HG02884 (cell line): ENCODE measurements around the gene NHSL2.
"Not testable (repeated sequence)": the region's sequence is repeated elsewhere in the genome, so short reads cannot be mapped to it uniquely, and the experiment has no call there.

Experiments used
- ATAC-seq: cut with Tn5 transposase; IDR thresholded peaks from one replicate; pipeline ENCODE4 v1.9.1; 2021; ENCODE audit warnings: mild to moderate bottlenecking, moderate library complexity; ENCODE audit not compliant: unreplicated experiment

Gene NHSL2

GRCh38 chrX:71910643-71910985, at the start of gene NHSL2:
NHSL2 (plus strand) TSS chrX:71910845.
- no peak for ATAC-seq

- ATAC-seq: no peak
Observed at GRCh38 chrX:71867680-71868079, 43.0 kb upstream of the NHSL2 start.

- ATAC-seq: not testable (repeated sequence)
Observed at GRCh38 chrX:71869566-71869965, 41.1 kb upstream of the NHSL2 start.

DNA sequence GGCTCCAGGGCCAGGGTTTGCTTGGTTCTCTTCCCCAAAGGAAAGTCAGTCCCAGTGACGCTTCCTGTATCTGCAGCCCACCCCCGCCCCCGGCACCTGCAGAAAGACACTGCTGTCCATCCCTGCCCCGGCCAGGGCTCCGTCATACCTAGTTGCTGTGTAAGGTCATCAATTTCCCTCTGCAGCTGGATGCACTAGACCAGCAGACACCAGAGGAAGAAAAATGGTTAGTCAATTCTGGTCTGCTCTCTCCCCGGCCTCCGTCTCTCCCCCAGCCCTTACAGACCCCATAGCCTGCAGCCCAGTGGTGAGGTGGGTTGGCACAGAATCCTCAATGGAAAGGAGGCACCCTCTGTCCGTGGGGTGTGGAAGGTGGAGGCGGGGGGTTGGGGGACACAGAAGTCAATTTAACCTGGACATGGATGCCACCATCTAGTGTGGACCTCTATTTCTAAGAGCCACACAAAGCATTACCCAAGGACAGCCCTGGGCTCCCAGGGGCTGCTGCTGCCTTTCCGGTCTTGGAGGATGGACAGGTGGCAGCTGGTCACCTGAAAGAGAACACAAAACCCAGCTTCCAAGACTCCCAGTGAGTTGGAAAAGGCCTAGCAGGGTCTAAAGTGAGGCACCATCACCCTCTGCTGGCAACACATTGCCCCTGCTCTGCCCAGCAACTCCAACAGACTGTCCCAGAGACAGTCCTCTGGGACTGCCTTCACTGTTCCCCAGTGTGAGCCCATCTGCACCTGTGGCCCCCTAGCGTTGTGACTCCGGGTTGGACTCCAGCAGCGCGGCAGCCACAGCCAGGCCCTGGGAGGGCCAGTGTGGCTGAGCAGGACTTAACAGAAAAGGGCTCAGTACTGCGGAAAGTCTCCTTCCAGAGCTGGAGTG, 40.2 kb upstream of the NHSL2 start:
- no peak for ATAC-seq

- no peak for ATAC-seq
Observed at GRCh38 chrX:71871367-71871766, 39.3 kb upstream of the NHSL2 start.

DNA sequence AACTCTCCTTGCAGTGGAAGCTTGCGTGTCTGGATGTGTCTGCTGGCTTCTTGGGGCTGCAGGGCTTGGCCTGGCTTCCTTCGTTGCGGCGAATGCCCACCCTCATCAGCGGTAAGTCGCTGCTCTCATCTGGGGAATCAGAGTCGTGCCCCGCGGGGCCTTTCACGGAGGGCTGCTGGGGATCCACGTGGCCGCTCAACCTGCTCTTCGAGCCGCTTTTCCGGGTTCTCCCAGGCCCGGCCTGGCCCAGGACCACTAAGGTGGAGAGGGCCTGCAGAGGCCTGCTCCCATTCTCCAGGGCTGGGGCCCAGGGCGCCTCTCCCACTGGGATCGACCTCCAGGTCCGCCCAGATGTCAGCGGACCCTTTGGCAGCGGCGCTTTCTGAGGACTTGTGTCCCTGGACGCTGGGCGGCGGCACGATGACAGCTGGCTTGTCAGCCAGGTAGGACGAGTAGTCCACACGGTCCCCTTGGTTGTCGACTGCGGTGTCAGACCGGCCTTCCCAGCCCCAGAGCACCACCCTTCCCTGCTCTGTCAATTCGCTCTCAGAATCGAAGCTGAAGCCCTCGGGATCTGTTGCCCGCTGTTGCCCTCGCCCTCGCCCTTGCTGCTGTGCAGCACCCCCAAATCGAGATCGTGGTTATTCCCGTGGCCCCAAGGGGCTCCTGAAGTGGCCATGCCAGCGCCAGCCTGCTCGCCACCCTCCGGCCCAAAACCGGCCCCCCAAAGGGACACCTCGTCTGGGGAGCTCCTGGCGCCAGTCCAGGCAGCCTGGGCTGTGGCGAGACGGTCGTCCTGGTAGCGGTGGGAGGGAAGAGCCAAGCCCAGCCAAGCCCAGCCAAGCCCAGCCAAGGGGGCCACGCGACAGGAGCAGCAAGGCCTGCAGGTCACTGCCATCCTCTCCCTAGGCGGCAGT, 37.8 kb upstream of the NHSL2 start:
- ATAC-seq: no peak

DNA sequence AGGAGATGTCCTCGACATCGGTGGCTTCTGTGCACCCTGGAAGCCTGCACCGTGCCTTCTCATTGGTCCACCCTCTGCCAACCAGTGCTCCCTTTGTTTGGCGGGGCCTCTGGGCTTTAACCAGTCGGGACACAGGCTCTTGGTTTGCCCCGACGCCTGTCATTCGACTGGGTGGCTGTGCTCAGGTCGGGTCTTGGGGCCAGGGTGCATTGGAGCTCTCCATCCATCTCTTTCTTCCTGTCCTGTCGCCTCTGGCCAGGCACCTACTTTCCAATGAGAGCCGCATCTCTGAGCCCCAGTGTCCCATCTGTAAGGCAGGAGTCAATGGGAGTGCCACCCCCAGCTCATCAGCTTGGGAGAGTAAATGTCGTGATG, 37.2 kb upstream of the NHSL2 start:
- no peak for ATAC-seq

GRCh38 chrX:71876841-71877240, 33.8 kb upstream of the NHSL2 start:
- ATAC-seq: not testable (repeated sequence)

- ATAC-seq: no peak
Observed at GRCh38 chrX:71885099-71885498, 25.5 kb upstream of the NHSL2 start.

- ATAC-seq: no peak
Observed at GRCh38 chrX:71895607-71896006, 15.0 kb upstream of the NHSL2 start.

GRCh38 chrX:71906144-71906543, 4.5 kb upstream of the NHSL2 start:
- ATAC-seq: no peak

- ATAC-seq: no peak
Observed at GRCh38 chrX:71908387-71908786, 2.3 kb upstream of the NHSL2 start.

DNA sequence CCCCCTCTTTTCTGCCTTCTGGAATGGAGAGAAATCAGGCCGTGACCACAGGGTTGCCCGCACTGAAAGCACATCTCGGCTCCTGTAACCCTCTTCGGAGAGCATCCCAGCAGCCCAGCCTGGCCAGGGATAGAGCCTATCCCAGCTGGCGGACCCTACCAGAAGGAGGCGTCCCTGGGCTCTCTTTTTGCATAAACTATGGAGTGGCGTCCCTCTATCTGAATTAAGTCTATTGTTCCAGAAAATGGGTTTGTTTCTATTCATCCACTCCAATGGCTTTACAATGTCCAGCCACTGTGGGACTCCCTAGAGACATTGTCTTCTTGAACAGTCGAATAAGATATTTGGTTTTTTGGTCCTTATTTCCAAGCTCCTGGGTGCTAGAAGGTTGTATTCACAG, 689 bp upstream of the NHSL2 start:
- ATAC-seq: no peak

GRCh38 chrX:71910986-71911730, 513 bp downstream of the NHSL2 start:
- no peak for ATAC-seq

DNA sequence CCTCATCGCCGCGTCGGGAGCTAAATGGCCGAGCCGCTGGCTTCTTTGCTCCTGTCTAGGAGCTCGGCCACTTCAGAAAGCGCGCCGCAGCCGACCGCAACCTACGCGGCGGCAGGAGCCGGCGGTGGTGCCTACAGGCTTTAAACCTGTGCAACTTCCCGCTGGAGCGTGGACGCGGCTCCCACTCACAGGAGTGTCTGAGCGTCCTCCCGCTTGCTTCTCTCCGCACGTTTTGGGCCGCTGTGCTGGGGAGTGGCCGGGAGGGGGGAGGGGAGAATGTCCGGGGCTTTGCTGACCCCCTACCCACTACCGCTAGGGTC, 1.0 kb downstream of the NHSL2 start:
- ATAC-seq: no peak

DNA sequence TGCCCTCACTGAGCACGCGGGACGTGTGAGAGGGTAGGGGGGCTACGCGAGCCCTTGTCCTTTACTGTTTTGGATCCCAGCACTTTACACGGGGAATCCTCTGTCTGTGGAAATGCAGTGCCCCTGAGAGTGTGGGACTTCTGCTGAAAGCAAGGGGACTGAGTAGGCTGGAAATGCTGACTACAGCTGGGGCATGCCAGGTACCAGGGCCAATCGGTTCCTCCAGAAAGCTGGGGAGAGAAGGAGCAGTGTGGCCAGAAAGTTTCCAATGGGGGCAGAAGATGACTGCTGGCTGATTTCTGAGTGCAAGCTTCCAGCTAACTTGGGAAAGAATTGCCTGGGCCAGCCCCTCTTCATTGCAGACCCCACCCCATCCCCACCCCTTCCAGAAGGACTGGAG, 1.5 kb downstream of the NHSL2 start:
- ATAC-seq: no peak

DNA sequence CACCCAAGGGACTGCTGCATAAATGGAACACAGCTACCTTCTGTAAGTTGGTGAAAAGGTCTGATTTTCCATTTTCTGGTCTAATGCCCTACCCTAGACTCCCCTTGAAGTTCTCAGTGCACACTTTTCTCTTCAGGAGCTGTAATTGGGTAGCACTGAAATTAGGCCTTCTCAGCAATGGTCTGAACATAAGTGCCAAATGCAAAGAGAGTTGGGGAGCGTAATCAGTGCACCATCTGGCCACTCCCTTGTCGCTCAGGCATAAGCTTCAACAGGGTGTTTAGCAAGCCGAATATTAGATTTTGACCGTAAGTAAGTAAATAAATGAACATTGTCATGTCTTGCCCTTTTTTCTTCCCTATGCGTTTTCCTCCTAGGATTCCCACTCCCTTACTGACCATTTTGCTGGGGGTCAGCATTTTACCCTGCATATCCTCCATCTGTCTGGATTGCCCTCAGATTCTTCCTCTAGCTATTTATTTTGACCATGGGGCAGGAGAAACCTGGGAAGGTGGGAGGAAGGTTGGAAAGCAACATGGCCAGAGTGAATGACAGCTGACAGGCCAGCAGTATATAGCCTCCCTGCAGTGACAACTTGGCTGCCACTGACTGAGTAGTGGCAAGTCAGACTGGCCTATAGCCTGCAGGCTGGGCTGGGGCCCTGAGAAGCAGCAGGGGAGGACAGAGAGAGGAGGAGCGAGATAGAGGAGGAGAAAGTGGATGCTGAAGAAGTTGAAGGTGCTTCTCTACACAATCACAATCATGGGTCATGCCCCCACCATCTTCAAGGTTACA, 2.7 kb downstream of the NHSL2 start:
- ATAC-seq: no peak

DNA sequence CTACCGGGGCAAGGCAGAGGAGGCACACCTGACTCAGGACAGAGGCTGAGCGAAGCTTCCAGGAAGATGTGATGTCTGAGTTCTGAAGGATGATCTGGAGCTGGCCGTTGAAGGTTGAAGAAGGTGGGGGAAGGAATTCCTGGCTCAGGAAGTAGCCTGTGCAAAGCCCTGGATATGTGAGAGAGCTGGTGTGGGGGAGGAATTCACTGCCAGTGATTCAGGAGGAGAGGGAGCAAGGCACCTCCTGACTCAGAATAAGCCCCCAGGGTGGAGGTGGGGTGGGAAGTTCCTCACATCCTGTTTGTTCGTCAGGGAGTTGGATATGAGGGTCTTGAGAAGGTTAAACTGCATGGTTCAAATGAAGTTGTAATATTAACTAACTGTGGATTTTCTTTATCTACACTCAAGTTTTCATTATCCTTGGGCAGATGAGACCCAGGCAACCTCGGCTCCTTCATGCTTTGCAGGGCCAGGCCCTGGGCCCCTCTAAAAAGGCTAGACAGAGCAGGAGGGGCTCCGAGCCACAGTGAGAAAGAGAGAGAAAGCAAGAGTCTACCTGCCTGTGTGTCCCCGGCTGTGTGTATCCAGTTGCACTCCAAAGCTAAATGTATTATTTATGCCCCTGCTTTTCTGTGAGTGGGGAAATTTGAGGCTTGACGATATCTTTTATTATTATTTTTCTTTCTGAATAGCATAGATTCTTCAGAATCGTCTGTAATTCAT, 7.1 kb downstream of the NHSL2 start:
- no peak for ATAC-seq

DNA sequence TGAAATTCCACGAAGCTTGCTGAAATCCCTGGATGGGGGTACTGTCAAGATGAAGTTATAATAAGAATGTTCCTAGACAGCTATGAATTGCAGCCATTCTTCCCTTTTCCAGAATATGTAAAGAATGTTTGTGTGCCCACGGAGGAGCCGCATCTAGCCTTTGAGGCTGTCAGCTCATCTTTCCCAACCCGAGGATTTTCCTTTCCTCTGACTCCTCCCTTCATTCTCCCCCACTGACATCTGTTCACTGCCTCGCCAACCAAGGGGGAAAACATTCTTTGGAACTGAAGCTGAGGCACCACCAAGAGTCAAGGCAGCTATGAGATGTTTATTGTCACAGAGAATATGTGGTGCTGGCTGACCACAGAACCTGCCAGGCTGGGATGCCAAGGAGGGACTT, 8.8 kb downstream of the NHSL2 start:
- no peak for ATAC-seq

DNA sequence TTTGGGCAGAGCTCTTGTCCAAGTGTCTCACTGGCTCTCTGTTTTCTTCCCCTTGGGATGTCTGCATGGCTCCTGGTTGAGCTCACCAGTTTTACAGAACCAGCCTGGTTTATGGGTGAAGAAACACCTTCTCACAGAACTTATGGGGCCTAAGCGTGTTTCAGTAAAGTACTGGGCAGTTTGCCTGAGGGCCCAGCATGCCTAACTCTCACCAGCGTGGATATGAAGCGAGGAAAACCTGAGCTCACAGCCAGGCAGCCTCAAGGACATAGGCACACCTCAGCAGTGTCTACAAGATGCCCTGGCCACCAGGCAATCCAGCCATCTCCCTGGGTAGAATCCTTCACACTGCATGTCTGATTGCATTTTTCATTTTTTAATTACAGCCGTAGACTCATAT, 9.2 kb downstream of the NHSL2 start:
- ATAC-seq: no peak
